HCT116 (cell line): ENCODE data around the gene LRBA. TPM values are rescaled to one million over a fixed set of nuclear protein-coding genes. Genes with fewer than 3 reads are reported as not detected.
A peak's percentile ranks its signal among the peaks of the same experiment; 100 is the strongest.

Experiments
- ATAC-seq: fragments of 200-7000 bp; cut with Tn5 transposase; 2 replicates; pipeline ENCODE4 v1.9.1; 2020; ENCODE audit warnings: mild to moderate bottlenecking, moderate library complexity
- BruUV-seq: library from RNA; stranded (reverse); fragments of 400-500 nt; replicated peaks from 2 replicates; lab custom pipeline; 2021; lab: Mats Ljungman, UMichigan
- CTCF ChIA-PET: fragments of 300-600 bp; sonication (Branson Sonifier 250); formaldehyde crosslinking; loops from one replicate; lab custom pipeline; 2021; ENCODE audit warnings: antibody characterized with exemption; lab: Charles Lee
- POLR2A ChIA-PET: fragments of 300-600, 350-600 bp; sonication (Branson Sonifier 250); formaldehyde crosslinking; loops from one replicate; lab custom pipeline; 2021; ENCODE audit warnings: antibody characterized with exemption; lab: Charles Lee
- RAD21 ChIA-PET, 2 experiments: fragments of 300-600 bp; sonication (Branson Sonifier 250); formaldehyde crosslinking; loops; one replicate each; lab custom pipeline; 2023; ENCODE audit warnings: low total read pairs in 2 of 2; ENCODE audit not compliant: uncharacterized antibody in 2 of 2, unreplicated experiment in 2 of 2, low non-redundant PET in 1 of 2; lab: Charles Lee
- DNase-seq: peaks from one replicate; pipeline ENCODE4 v3.0.0-alpha.2; 2010; ENCODE audit warnings: low read depth, low spot score
- H2AFZ ChIP-seq: fragments of 200-600 bp; shearing (Covaris generic), sonication (generic); 2 replicates; pipeline ENCODE4 v1.6.1; 2017; ENCODE audit warnings: low read depth, mixed run types, mixed read lengths, antibody characterized with exemption, low read length; ENCODE audit not compliant: poor library complexity, severe bottlenecking
- H3K27ac ChIP-seq: 2 replicates; pipeline ENCODE4 v1.5.1; 2012; ENCODE audit warnings: low read depth, low read length
- H3K27me3 ChIP-seq: fragments of 200-600 bp; sonication (generic); 2 replicates; pipeline ENCODE4 v1.6.1; 2016; ENCODE audit warnings: mixed run types, low read length, mixed read lengths; ENCODE audit not compliant: insufficient read depth
- H3K36me3 ChIP-seq, 2 experiments: fragments of 200-500 bp in 1 of 2; fragments of 200-600 bp in 1 of 2; sonication (Bioruptor generic) in 1 of 2; sonication (generic) in 1 of 2; 2 replicates each; pipeline versions ENCODE4 v1.5.1 to v1.6.1; 2014 to 2016; ENCODE audit warnings: low read length in 2 of 2, inconsistent platforms in 1 of 2, mixed read lengths in 1 of 2, mixed run types in 1 of 2; ENCODE audit not compliant: insufficient read depth in 2 of 2, control insufficient read depth in 1 of 2
- H3K4me1 ChIP-seq, 2 experiments: fragments of 200-600 bp in 1 of 2; sonication (generic) in 1 of 2; 2 replicates each; pipeline versions ENCODE4 v1.5.1 to v1.6.1; 2012 to 2017; ENCODE audit warnings: low read length in 2 of 2, inconsistent platforms in 1 of 2, mild to moderate bottlenecking in 1 of 2, mixed read lengths in 1 of 2, mixed run types in 1 of 2, moderate library complexity in 1 of 2; ENCODE audit not compliant: insufficient read depth in 2 of 2, control insufficient read depth in 1 of 2
- H3K4me2 ChIP-seq: fragments of 200-600 bp; sonication (generic); 2 replicates; pipeline ENCODE4 v1.6.1; 2017; ENCODE audit warnings: mixed run types, low read length, mixed read lengths
- H3K4me3 ChIP-seq, 2 experiments: fragments of 200-600 bp in 1 of 2; sonication (generic) in 1 of 2; replicated peaks in 1 of 2; 2 replicates each; pipeline ENCODE4 v1.5.1; 2011 to 2016; ENCODE audit warnings: low read length in 2 of 2, control low read depth in 1 of 2, low read depth in 1 of 2, mild to moderate bottlenecking in 1 of 2, mixed read lengths in 1 of 2, mixed run types in 1 of 2
- H3K79me2 ChIP-seq: fragments of 200-600 bp; sonication (generic); 2 replicates; pipeline ENCODE4 v1.6.1; 2017; ENCODE audit warnings: mild to moderate bottlenecking, mixed run types, low read length, moderate library complexity, mixed read lengths; ENCODE audit not compliant: insufficient read depth
- H3K9ac ChIP-seq: fragments of 200-600 bp; sonication (generic); 2 replicates; pipeline ENCODE4 v1.6.1; 2016; ENCODE audit warnings: low read length, mixed read lengths
- H3K9me2 ChIP-seq: fragments of 200-600 bp; sonication (generic), shearing (Covaris generic); 2 replicates; pipeline ENCODE4 v1.6.1; 2017; ENCODE audit warnings: mixed run types, mild to moderate bottlenecking, moderate library complexity; ENCODE audit not compliant: insufficient read depth
- H3K9me3 ChIP-seq, 2 experiments: fragments of 200-500 bp in 1 of 2; fragments of 200-600 bp in 1 of 2; sonication (Bioruptor generic) in 1 of 2; sonication (generic) in 1 of 2; 2 replicates each; pipeline ENCODE4 v1.6.1; 2014 to 2017; ENCODE audit warnings: low read length in 2 of 2, mixed read lengths in 2 of 2, inconsistent platforms in 1 of 2, low read depth in 1 of 2, mild to moderate bottlenecking in 1 of 2, mixed run types in 1 of 2, moderate library complexity in 1 of 2; ENCODE audit not compliant: control insufficient read depth in 1 of 2, insufficient read depth in 1 of 2
- H4K20me1 ChIP-seq: fragments of 200-600 bp; sonication (generic), shearing (Covaris generic); 2 replicates; pipeline ENCODE4 v1.6.1; 2017; ENCODE audit warnings: mixed run types, mild to moderate bottlenecking, moderate library complexity; ENCODE audit not compliant: insufficient read depth
- FOSL1 ChIP-seq: IDR thresholded peaks from 2 replicates; pipeline ENCODE4 v1.6.1; 2012; ENCODE audit warnings: low read depth
- POLR2AphosphoS5 ChIP-seq: IDR thresholded peaks from 2 replicates; pipeline ENCODE4 v1.6.1; 2011; ENCODE audit warnings: mild to moderate bottlenecking, low read depth, low read length, moderate library complexity
- TCF7L2 ChIP-seq: IDR thresholded peaks from 2 replicates; pipeline ENCODE4 v1.7.0; 2011; ENCODE audit warnings: borderline replicate concordance, inconsistent platforms; ENCODE audit not compliant: insufficient read depth, insufficient read length; ENCODE audit errors: extremely low read depth
- intact Hi-C: fragments of 100-400 bp; cut with micrococcal nuclease; formaldehyde crosslinking; loops from 2 replicates; pipeline ENCODE4 v1.10.0; 2022
- total RNA-seq: library from RNA; stranded (reverse); gene quantifications from one replicate; pipeline ENCODE4 v1.2.1, GENCODE V29; 2021; ENCODE audit not compliant: unreplicated experiment
- TF ChIP-seq, protein P1 (sequence below): IDR thresholded peaks from 2 replicates; pipeline ENCODE4 v1.6.1; 2012; ENCODE audit warnings: low read depth

The LRBA gene
- total RNA-seq, 1 experiment from 2014 or later, result 79.8 TPM

DNA sequence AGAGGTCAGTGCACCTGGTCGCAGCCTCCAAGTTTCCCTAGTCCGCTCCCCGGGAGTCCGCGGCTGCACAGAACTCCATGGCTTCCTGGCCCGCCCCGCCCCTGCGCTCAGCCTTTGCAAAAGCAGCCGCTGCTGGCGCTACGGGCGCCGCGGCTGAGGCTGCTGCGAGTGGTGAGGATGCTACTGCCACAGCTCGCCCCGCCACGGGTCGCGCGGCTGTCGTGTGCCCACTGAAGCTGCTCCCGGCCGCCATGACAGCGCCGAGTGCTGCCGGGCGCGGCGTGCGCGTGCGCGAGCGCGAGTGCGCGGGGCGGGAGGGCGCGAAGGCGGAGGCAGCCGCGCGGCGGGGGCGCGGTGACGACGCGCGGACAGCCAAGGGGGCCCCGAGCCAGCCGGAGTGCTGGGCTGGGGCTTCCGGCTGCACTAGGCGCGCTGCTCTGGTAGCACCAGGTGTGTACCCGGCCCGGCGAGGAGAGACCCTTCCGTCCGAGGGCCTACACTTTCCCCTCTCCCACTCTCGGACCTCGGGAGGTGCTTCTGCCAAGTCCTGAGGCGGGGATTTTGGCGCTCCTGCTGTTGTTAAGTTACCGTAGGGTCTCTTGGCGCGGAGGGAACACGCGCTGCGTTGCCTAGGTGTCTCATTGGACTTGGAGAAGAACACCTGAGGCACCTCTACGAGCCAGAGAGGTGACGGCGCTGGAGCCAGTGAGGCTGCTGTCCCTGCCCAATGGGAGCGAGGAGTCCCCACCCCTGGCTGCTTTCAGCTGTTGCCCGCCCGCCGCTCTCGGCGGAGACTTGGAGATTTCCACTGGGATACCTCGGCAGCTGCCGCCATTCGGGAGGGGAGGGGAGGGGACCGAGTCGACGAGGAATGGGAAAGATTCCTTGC lies 619 bp upstream of the LRBA start (continued):
- TF ChIP-seq, protein P1, sequence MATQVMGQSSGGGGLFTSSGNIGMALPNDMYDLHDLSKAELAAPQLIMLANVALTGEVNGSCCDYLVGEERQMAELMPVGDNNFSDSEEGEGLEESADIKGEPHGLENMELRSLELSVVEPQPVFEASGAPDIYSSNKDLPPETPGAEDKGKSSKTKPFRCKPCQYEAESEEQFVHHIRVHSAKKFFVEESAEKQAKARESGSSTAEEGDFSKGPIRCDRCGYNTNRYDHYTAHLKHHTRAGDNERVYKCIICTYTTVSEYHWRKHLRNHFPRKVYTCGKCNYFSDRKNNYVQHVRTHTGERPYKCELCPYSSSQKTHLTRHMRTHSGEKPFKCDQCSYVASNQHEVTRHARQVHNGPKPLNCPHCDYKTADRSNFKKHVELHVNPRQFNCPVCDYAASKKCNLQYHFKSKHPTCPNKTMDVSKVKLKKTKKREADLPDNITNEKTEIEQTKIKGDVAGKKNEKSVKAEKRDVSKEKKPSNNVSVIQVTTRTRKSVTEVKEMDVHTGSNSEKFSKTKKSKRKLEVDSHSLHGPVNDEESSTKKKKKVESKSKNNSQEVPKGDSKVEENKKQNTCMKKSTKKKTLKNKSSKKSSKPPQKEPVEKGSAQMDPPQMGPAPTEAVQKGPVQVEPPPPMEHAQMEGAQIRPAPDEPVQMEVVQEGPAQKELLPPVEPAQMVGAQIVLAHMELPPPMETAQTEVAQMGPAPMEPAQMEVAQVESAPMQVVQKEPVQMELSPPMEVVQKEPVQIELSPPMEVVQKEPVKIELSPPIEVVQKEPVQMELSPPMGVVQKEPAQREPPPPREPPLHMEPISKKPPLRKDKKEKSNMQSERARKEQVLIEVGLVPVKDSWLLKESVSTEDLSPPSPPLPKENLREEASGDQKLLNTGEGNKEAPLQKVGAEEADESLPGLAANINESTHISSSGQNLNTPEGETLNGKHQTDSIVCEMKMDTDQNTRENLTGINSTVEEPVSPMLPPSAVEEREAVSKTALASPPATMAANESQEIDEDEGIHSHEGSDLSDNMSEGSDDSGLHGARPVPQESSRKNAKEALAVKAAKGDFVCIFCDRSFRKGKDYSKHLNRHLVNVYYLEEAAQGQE, result no peak
- TF ChIP-seq TCF7L2, result peak; percentile 14
- TF ChIP-seq, all 23 proteins: peak for 6

DNA sequence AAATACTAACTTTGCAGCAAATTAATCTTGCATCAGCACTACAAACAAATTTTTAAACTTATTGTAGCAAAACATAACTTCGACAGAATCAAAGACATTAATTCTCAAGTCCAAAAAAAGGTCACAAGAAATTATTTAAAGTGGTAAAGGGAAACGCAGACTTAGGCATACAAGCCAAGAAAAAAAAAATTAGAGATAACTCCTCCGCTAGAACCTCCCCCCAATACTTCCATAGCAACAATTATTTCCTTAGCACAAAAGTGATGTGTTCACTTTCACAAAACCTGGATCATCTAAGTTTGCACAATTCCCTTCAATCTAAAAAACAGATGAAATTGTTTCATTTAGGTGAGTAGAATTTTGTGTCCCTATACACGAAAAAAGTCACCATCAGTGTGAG lies 1.1 kb downstream of the LRBA start:
- DNase-seq (no peak), ATAC-seq (no peak)
- BruUV-seq, result no TSS peak
- TF ChIP-seq POLR2AphosphoS5, result no peak
- no peak for TF ChIP-seq FOSL1
- Histone ChIP-seq H3K27ac (no peak overlapping the region; the same call in 1 of the 2 replicates), H3K4me3 (peak overlapping the region; percentile 80 to 85), H2AFZ (no peak overlapping the region), H3K4me1 (peaks cover 22 to 35% of the 10 kb centered on the region in 2 experiments), H3K9me3 (no peaks in the 10 kb centered on the region), H3K27me3 (no peaks in the 10 kb centered on the region), H3K36me3 (peaks cover 0 to 15% of the 10 kb centered on the region in 2 experiments; a peak in 2 of 4 replicates), H3K9ac (peak overlapping the region; percentile 95), H3K9me2 (no peaks in the 10 kb centered on the region), H3K79me2 (peaks cover 61% of the 10 kb centered on the region), H3K4me2 (peak overlapping the region; percentile 83), H4K20me1 (peaks cover 9% of the 10 kb centered on the region; the same call in 1 of the 2 replicates)
- RAD21 ChIA-PET, result no interaction called here
- POLR2A ChIA-PET, result no interaction called here
- intact Hi-C loops, result no loop called here
- CTCF ChIA-PET, result no interaction called here
